C4-2B (cell line): ENCODE results near the gene DUSP2.

Experiments used
- ZFX ChIP-seq: fragments of 450-650 bp; IDR thresholded peaks from 2 replicates; pipeline ENCODE4 v1.6.1; 2017
- TF ChIP-seq, protein P1 (sequence below): fragments of 450-650 bp; conservative IDR thresholded peaks from 2 replicates; pipeline ENCODE4 v1.5.1; 2017; ENCODE audit warnings: mild to moderate bottlenecking

DNA sequence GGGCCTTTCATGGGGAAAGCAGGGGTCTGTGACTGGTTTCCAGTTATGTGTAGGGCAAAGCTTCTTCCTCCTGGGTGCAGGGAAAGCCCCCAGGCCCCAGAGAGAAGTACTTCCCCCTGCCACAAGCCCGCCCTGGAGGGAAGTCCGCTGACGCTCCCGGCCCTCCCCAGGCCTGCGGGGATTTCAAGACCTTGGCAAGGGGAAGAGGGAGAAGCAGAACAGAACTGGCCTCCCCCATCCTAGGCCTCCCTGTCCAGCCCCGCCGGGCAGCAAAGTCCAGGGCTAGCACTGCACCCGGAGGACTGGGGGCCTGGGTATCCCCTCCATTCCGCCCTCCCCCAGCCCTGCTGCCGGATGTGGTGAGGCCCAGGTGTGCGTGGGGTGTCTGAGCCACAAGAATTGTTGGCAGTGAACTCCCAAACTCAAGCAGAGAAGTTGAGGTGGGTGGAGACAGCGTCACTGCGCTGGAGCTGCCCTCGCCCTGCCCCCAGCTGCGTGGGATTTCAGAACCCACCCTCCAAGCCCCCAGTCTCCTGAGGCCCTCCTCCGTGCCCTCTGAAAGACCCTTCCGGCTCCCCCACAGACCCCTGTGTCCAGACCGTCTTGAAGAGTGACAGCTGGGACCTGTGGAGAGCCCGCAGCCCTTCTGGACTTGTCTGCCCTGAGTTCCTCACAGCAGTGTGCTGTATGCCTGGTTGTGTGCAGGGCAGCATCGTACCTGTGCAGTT, 1.1 kb upstream of the DUSP2 start:
- TF ChIP-seq, protein P1, sequence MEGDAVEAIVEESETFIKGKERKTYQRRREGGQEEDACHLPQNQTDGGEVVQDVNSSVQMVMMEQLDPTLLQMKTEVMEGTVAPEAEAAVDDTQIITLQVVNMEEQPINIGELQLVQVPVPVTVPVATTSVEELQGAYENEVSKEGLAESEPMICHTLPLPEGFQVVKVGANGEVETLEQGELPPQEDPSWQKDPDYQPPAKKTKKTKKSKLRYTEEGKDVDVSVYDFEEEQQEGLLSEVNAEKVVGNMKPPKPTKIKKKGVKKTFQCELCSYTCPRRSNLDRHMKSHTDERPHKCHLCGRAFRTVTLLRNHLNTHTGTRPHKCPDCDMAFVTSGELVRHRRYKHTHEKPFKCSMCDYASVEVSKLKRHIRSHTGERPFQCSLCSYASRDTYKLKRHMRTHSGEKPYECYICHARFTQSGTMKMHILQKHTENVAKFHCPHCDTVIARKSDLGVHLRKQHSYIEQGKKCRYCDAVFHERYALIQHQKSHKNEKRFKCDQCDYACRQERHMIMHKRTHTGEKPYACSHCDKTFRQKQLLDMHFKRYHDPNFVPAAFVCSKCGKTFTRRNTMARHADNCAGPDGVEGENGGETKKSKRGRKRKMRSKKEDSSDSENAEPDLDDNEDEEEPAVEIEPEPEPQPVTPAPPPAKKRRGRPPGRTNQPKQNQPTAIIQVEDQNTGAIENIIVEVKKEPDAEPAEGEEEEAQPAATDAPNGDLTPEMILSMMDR: no peak
- peak; percentile 53; the same call in 1 of the 2 replicates for TF ChIP-seq ZFX
